Endodermal cell (in vitro differentiated cells): Measurements from ENCODE around the gene NRDE2. TPM values are rescaled to one million over a fixed set of nuclear protein-coding genes. Genes with fewer than 3 reads are reported as not detected.

Experiments used
- DNase-seq: peaks from one replicate; pipeline ENCODE4 v3.0.0-alpha.2; 2017
- H3K27ac ChIP-seq: 2 replicates; pipeline ENCODE4 v1.5.1; 2013; ENCODE audit warnings: mild to moderate bottlenecking, low read depth, low read length, moderate library complexity
- H3K27me3 ChIP-seq: 2 replicates; pipeline ENCODE4 v1.6.1; 2013; ENCODE audit warnings: mild to moderate bottlenecking, low read length, moderate library complexity; ENCODE audit not compliant: insufficient read depth, control insufficient read depth, poor library complexity, severe bottlenecking
- H3K36me3 ChIP-seq: 2 replicates; pipeline ENCODE4 v1.7.0; 2013; ENCODE audit warnings: mild to moderate bottlenecking, low read length, moderate library complexity; ENCODE audit not compliant: control insufficient read depth, insufficient read depth
- H3K4me1 ChIP-seq: one replicate; pipeline ENCODE4 v1.7.0; 2013; ENCODE audit warnings: low read length; ENCODE audit not compliant: control insufficient read depth, insufficient read depth
- H3K4me3 ChIP-seq: 2 replicates; pipeline ENCODE4 v1.5.1; 2013; ENCODE audit warnings: mild to moderate bottlenecking, low read length, moderate library complexity
- H3K9ac ChIP-seq: 2 replicates; pipeline ENCODE4 v1.6.1; 2013; ENCODE audit warnings: mild to moderate bottlenecking, low read length, moderate library complexity; ENCODE audit not compliant: poor library complexity, severe bottlenecking; ENCODE audit errors: extremely low read depth
- H3K9me3 ChIP-seq: 2 replicates; pipeline ENCODE4 v1.6.1; 2013; ENCODE audit warnings: mild to moderate bottlenecking, low read length, moderate library complexity; ENCODE audit not compliant: control insufficient read depth
- H3K27ac Mint-ChIP-seq: 2 replicates; pipeline ENCODE4 v1.8.0; 2020; ENCODE audit warnings: mixed read lengths
- H3K27me3 Mint-ChIP-seq: 2 replicates; pipeline ENCODE4 v1.8.0; 2021; ENCODE audit warnings: mild to moderate bottlenecking, mixed read lengths; ENCODE audit not compliant: insufficient read depth
- H3K36me3 Mint-ChIP-seq: 2 replicates; pipeline ENCODE4 v1.8.0; 2020; ENCODE audit warnings: low read depth, mixed read lengths
- H3K4me1 Mint-ChIP-seq: 2 replicates; pipeline ENCODE4 v1.8.0; 2020; ENCODE audit warnings: mixed read lengths
- H3K4me3 Mint-ChIP-seq: 2 replicates; pipeline ENCODE4 v1.8.0; 2020; ENCODE audit warnings: mild to moderate bottlenecking, moderate library complexity, mixed read lengths
- H3K9me3 Mint-ChIP-seq: 2 replicates; pipeline ENCODE4 v1.8.0; 2020; ENCODE audit warnings: mild to moderate bottlenecking, mixed read lengths
- WGBS, 2 experiments: methylation state at CpG; one replicate each; pipeline versions ENCODE4 v1.1.5 to v1.1.7; 2013; ENCODE audit warnings: missing lambda C conversion rate in 2 of 2, mixed read lengths in 1 of 2; ENCODE audit not compliant: insufficient coverage in 1 of 2, insufficient read length in 1 of 2; 5-methylcytosine and 5-hydroxymethylcytosine counted together
- total RNA-seq, 2 donors: library from RNA; stranded (reverse); fragmentation: NEBNext Ultra II Directional in 1 of 2; extraction: Animal tissue kit (Norgen Biotek cat#: 25700) in 1 of 2; gene quantifications; 2 replicates in 1 of 2; 3 replicates in 1 of 2; pipeline ENCODE4 v1.2.1, GENCODE V29; 2021
- TF ChIP-seq, protein P1 (sequence below): fragments of 200-600 bp; sonication (generic); conservative IDR thresholded peaks from 2 replicates; pipeline ENCODE4 v1.5.0; 2021; ENCODE audit warnings: antibody characterized with exemption, mild to moderate bottlenecking

Gene NRDE2
- total RNA-seq, 2 donors from 2014 or later: 18.3 to 19.5 TPM

DNA sequence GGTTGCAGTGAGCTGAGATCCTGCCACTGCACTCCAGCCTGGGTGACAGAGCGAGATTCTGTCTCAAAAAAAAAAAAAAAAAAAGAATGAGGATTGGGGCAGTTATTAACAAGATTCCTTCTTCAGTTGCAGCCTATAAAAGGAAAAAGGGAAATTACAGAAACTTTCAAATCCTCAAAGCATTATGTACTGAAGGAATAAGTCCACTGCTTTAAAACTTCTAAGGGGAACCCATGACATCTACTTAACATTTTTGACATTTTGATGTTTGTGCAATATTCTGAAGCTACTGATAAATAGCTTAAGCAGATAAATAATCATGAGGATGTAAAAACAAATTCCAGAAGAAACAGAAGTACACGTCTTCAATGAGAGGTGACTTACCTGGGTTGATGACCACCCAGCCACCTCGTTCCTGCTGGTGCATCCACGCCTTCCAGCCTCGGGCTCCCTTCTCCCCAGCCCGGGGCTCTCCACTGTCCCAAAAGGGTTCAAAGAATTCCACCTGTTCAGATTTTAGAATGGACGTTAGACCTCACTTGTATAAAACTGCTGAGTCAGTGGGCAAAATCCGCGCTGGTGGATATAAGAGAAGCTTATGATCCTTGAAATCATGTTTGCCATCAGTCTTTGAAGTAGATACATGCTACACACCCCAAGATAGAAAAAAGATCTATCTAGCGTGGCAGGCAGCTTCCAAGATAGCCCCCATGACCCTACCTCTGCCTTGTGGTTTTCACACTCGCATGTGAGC, 33.7 kb downstream of the NRDE2 start:
- Histone ChIP-seq H3K9ac (no peak overlapping the region), H3K27me3 (no peaks in the 10 kb centered on the region), H3K27ac (no peak overlapping the region), H3K4me3 (no peak overlapping the region), H3K9me3 (no peaks in the 10 kb centered on the region), H3K4me1 (peaks cover 10% of the 10 kb centered on the region), H3K36me3 (peaks cover 60% of the 10 kb centered on the region)
- peaks cover 23% of the 10 kb centered on the region for H3K4me1 Mint-ChIP-seq
- no peak for DNase-seq
- TF ChIP-seq, protein P1, sequence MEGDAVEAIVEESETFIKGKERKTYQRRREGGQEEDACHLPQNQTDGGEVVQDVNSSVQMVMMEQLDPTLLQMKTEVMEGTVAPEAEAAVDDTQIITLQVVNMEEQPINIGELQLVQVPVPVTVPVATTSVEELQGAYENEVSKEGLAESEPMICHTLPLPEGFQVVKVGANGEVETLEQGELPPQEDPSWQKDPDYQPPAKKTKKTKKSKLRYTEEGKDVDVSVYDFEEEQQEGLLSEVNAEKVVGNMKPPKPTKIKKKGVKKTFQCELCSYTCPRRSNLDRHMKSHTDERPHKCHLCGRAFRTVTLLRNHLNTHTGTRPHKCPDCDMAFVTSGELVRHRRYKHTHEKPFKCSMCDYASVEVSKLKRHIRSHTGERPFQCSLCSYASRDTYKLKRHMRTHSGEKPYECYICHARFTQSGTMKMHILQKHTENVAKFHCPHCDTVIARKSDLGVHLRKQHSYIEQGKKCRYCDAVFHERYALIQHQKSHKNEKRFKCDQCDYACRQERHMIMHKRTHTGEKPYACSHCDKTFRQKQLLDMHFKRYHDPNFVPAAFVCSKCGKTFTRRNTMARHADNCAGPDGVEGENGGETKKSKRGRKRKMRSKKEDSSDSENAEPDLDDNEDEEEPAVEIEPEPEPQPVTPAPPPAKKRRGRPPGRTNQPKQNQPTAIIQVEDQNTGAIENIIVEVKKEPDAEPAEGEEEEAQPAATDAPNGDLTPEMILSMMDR: no peak
- H3K9me3 Mint-ChIP-seq: peaks cover 4% of the 10 kb centered on the region
- H3K4me3 Mint-ChIP-seq: no peak overlapping the region
- H3K27ac Mint-ChIP-seq: no peak overlapping the region
- H3K27me3 Mint-ChIP-seq: no peaks in the 10 kb centered on the region
- H3K36me3 Mint-ChIP-seq: peaks cover 52% of the 10 kb centered on the region
- 95 to 96% methylated on average over 6 to 11 of the region's 11 CpGs for WGBS, 2 experiments

DNA sequence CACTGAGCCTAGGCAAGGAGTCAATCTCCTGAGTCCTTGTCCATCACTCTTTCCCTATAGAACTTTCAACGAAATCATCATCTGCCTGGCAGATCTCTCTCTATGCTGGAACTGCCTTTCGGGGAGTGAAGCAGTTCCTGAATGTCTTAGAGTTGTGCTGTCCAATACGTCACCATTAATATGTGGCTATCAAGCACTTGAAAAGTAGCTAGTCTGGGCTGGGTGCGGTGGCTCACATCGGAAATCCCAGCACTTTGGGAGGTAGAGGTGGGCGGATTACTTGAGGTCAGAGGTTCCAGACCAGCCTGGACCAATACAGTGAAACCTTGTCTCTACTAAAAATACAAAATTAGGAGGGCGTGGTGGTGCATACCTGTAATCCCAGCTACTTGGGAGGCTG, 35.1 kb downstream of the NRDE2 start:
- H3K27ac Mint-ChIP-seq: no peak overlapping the region
- TF ChIP-seq, protein P1: no peak
- peaks cover 4% of the 10 kb centered on the region for H3K9me3 Mint-ChIP-seq
- H3K36me3 Mint-ChIP-seq: peaks cover 59% of the 10 kb centered on the region
- WGBS, 2 experiments: 93 to 95% methylated on average over 7 of the region's 7 CpGs
- H3K4me1 Mint-ChIP-seq: peaks cover 9% of the 10 kb centered on the region
- H3K4me3 Mint-ChIP-seq: no peak overlapping the region
- H3K4me1 ChIP-seq: no peaks in the 10 kb centered on the region
- no peak overlapping the region for H3K27ac ChIP-seq
- no peaks in the 10 kb centered on the region for H3K9me3 ChIP-seq
- no peak for DNase-seq
- H3K27me3 ChIP-seq: no peaks in the 10 kb centered on the region
- H3K9ac ChIP-seq: no peak overlapping the region
- H3K36me3 ChIP-seq: peaks cover 74% of the 10 kb centered on the region
- no peaks in the 10 kb centered on the region for H3K27me3 Mint-ChIP-seq
- H3K4me3 ChIP-seq: no peak overlapping the region

DNA sequence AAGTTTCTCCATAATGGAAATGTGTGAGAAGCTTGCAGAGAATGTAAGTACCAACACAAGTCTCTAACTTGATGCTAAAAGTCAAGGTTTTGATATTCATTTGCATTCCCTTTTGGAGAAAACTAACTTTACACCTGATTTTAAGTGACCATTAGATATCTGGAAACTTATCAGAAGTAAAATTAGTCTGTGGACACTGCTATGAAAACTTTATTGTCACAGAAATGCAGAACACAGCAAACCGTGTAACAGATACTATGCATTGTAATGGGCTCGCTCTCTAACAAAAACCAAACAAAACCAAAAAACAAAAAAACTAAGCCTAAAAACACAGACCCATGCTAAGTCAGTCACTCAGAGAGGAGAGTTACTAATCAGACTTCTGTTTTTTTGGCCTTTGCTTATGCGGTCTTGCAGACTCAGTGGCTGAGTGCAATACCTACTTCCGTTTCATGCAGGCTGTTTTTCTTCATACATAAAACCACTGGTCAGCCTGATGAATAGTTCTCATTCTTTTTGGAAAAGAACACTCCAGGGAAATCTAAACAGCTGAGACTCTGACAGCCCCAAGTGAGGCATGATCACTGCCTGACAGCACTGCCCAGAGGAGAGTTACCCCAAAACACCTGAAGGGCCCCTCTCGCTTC, 35.7 kb downstream of the NRDE2 start:
- Histone ChIP-seq H3K27ac (no peak overlapping the region), H3K27me3 (no peaks in the 10 kb centered on the region), H3K4me3 (no peak overlapping the region), H3K9ac (no peak overlapping the region), H3K4me1 (no peaks in the 10 kb centered on the region), H3K9me3 (no peaks in the 10 kb centered on the region), H3K36me3 (peaks cover 73% of the 10 kb centered on the region)
- Mint-ChIP-seq H3K36me3 (peaks cover 56% of the 10 kb centered on the region), H3K9me3 (peaks cover 3% of the 10 kb centered on the region), H3K27ac (no peak overlapping the region), H3K27me3 (no peaks in the 10 kb centered on the region), H3K4me1 (peaks cover 4% of the 10 kb centered on the region), H3K4me3 (no peak overlapping the region)
- TF ChIP-seq, protein P1: no peak
- DNase-seq: no peak
- WGBS, 2 experiments: 97 to 100% methylated on average over 2 to 5 of the region's 5 CpGs
